Stomach smooth muscle (tissue), 2 donors: Measurements from ENCODE around the gene NEO1.

Source experiments
- H3K27ac ChIP-seq: one replicate; pipeline ENCODE4 v1.7.0; 2013; ENCODE audit warnings: mild to moderate bottlenecking, low read length, inconsistent platforms
- H3K27me3 ChIP-seq, 2 donors: one replicate each; pipeline ENCODE4 v1.7.0; 2013; ENCODE audit warnings: low read length in 2 of 2; ENCODE audit not compliant: insufficient read depth in 2 of 2, control insufficient read depth in 1 of 2
- H3K36me3 ChIP-seq, 2 donors: one replicate each; pipeline ENCODE4 v1.7.0; 2013; ENCODE audit warnings: low read length in 2 of 2; ENCODE audit not compliant: control insufficient read depth in 2 of 2, insufficient read depth in 2 of 2
- H3K4me1 ChIP-seq: one replicate; pipeline ENCODE4 v1.7.0; 2013; ENCODE audit warnings: low read length; ENCODE audit not compliant: control insufficient read depth, insufficient read depth
- H3K4me3 ChIP-seq, 2 donors: one replicate each; pipeline ENCODE4 v1.7.0; 2013; ENCODE audit warnings: low read length in 2 of 2
- H3K9ac ChIP-seq, 2 donors: one replicate each; pipeline ENCODE4 v1.7.0; 2013; ENCODE audit warnings: low read length in 2 of 2, mild to moderate bottlenecking in 1 of 2
- H3K9me3 ChIP-seq, 2 donors: one replicate each; pipeline ENCODE4 v1.7.0; 2013; ENCODE audit warnings: low read length in 2 of 2; ENCODE audit not compliant: control insufficient read depth in 2 of 2
- donor health status: healthy.
- donor health status: Pancreatic carcinoma.

The NEO1 gene

DNA sequence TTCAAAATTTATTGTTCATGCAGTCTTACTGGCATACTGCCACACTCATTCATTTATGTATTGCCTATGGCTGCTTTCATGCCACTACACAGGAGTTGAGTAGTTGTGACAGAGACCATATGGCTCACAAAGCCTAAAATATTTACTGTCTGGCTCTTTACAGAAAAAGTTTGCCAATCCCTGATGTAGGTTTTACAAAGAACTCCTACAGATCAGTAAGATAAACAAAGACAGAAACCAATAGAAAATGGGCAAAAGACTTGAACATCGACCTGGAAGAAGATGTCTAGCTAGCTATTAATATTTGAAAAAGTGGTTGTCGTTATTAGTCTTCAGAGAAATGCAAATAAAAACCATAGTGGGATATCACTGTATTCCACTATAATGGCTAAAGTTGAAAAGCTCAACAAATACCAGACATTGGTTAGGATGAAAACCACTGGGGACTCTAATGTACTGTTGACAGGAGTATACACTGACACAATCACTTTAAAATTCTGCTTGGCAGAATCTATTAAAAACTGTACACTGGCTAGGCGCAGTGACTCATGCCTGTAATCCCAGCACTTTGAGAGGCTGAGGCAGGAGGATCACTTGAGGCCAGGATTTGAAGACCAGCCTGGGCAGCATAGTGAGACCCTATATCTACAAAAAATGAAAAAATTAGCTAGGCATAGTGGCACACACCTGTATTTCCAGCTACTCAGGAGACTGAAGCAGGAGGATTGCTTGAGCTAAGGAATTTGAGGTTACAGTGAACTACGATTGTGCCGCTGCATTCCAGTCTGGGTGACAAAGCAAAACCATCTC lies 87.7 kb downstream of the NEO1 start:
- no peaks in the 10 kb centered on the region for H3K4me1 ChIP-seq
- H3K27me3 ChIP-seq = no peaks in the 10 kb centered on the region
- H3K9me3 ChIP-seq = no peaks in the 10 kb centered on the region
- peaks cover 0 to 4% of the 10 kb centered on the region in 2 donors for H3K36me3 ChIP-seq
- H3K4me3 ChIP-seq = no peak overlapping the region
- no peak overlapping the region for H3K27ac ChIP-seq
- no peak overlapping the region for H3K9ac ChIP-seq

DNA sequence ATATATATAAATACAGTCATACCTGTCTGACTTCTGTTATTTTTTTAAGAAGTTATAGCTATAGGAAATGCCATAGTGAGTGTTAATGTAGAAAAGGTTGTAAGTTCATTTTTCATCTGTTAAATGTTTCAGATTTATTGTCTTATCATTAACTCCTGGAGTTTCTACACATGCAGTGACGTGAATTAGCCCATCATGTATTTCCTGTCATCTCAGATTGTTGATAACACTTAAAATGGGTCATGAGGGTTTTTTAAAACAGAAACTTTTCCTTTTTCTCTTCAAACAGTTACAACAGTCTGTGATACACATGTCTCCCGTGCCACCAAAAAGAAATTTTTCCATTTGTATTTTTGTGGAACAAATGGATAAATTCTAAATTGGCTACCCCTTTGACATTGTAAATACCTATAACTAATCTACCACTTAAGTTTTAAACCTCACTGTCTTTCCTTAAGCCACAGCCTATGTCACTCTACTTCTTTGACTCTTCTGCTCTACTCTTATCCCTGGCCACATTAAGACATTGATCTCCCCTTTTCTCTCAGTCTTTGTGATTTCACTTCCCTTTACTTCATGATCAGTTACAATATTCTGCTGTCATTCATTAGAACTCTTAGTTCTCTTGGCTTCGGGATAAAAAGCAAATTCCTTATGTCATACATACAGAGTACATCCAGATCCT lies 89.1 kb downstream of the NEO1 start:
- no peak overlapping the region for H3K27ac ChIP-seq
- H3K4me3 ChIP-seq = no peak overlapping the region
- H3K27me3 ChIP-seq = no peaks in the 10 kb centered on the region
- H3K36me3 ChIP-seq = peaks cover 0 to 4% of the 10 kb centered on the region in 2 donors
- no peaks in the 10 kb centered on the region for H3K9me3 ChIP-seq
- H3K4me1 ChIP-seq = no peaks in the 10 kb centered on the region
- H3K9ac ChIP-seq = no peak overlapping the region

- no peak overlapping the region for H3K27ac ChIP-seq
- no peaks in the 10 kb centered on the region for H3K36me3 ChIP-seq
- no peak overlapping the region for H3K9ac ChIP-seq
- H3K4me1 ChIP-seq = no peaks in the 10 kb centered on the region
- no peak overlapping the region for H3K4me3 ChIP-seq
- no peaks in the 10 kb centered on the region for H3K27me3 ChIP-seq
- no peaks in the 10 kb centered on the region for H3K9me3 ChIP-seq
Observed at GRCh38 chr15:73142802-73143762, 90.8 kb downstream of the NEO1 start.

- Histone ChIP-seq H3K9me3 (no peaks in the 10 kb centered on the region), H3K27ac (no peak overlapping the region), H3K4me1 (no peaks in the 10 kb centered on the region), H3K36me3 (no peaks in the 10 kb centered on the region), H3K27me3 (no peaks in the 10 kb centered on the region), H3K4me3 (no peak overlapping the region), H3K9ac (no peak overlapping the region)
Observed at GRCh38 chr15:73143763-73144155, 91.5 kb downstream of the NEO1 start.

DNA sequence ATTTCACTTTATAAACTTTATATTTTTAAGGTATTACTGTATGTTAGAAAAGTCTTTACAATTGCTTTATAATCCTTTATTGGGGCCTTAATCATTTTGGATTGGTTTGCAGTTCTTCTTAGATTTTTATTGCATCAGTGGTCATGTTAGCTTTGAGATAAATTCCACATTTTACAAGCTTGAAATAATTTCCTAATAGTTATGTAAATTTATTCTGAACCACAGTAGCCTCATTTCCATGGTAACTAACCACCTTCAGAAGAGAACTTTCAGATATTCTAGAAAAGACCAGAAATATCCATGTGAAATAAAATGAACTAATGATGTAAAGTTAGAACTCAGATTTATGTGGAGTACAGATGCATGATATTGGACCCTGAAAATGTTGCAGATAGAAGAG lies 94.2 kb downstream of the NEO1 start:
- no peak overlapping the region for H3K27ac ChIP-seq
- no peak overlapping the region for H3K9ac ChIP-seq
- H3K4me3 ChIP-seq = no peak overlapping the region
- no peaks in the 10 kb centered on the region for H3K9me3 ChIP-seq
- H3K4me1 ChIP-seq = no peaks in the 10 kb centered on the region
- no peaks in the 10 kb centered on the region for H3K27me3 ChIP-seq
- H3K36me3 ChIP-seq = no peaks in the 10 kb centered on the region

GRCh38 chr15:73150831-73151230 lies 98.6 kb downstream of the NEO1 start:
- Histone ChIP-seq H3K27me3 (no peaks in the 10 kb centered on the region), H3K4me3 (no peak overlapping the region), H3K4me1 (no peaks in the 10 kb centered on the region), H3K36me3 (no peaks in the 10 kb centered on the region), H3K9me3 (peaks cover 0 to 4% of the 10 kb centered on the region in 2 donors), H3K9ac (no peak overlapping the region), H3K27ac (no peak overlapping the region)

DNA sequence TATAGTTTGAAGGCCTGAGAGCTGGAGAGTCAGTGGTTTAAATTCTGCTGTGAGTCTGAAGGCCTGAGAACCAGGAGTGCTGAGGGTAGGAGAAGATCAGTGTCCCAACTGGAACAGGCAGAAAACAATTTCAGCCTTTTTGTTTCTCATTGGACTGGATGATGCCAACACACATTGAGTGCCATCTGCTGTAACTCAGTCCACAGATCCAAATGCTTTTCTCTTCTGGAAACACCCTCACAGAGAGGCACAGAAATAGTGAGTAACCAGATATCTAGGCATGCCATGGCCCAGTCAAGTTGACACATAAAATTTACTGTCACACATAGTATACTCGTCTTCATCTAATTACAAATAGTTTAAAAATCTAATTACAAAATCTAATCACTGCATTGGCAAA lies 100.8 kb downstream of the NEO1 start:
- H3K4me1 ChIP-seq = no peaks in the 10 kb centered on the region
- H3K9ac ChIP-seq = no peak overlapping the region
- H3K36me3 ChIP-seq = no peaks in the 10 kb centered on the region
- no peak overlapping the region for H3K27ac ChIP-seq
- H3K27me3 ChIP-seq = no peaks in the 10 kb centered on the region
- no peak overlapping the region for H3K4me3 ChIP-seq
- H3K9me3 ChIP-seq = peaks cover 0 to 4% of the 10 kb centered on the region in 2 donors

GRCh38 chr15:73153447-73153846 lies 101.2 kb downstream of the NEO1 start:
- Histone ChIP-seq H3K9me3 (peaks cover 0 to 4% of the 10 kb centered on the region in 2 donors), H3K4me3 (no peak overlapping the region), H3K4me1 (no peaks in the 10 kb centered on the region), H3K27me3 (no peaks in the 10 kb centered on the region), H3K9ac (no peak overlapping the region), H3K36me3 (no peaks in the 10 kb centered on the region), H3K27ac (no peak overlapping the region)

DNA sequence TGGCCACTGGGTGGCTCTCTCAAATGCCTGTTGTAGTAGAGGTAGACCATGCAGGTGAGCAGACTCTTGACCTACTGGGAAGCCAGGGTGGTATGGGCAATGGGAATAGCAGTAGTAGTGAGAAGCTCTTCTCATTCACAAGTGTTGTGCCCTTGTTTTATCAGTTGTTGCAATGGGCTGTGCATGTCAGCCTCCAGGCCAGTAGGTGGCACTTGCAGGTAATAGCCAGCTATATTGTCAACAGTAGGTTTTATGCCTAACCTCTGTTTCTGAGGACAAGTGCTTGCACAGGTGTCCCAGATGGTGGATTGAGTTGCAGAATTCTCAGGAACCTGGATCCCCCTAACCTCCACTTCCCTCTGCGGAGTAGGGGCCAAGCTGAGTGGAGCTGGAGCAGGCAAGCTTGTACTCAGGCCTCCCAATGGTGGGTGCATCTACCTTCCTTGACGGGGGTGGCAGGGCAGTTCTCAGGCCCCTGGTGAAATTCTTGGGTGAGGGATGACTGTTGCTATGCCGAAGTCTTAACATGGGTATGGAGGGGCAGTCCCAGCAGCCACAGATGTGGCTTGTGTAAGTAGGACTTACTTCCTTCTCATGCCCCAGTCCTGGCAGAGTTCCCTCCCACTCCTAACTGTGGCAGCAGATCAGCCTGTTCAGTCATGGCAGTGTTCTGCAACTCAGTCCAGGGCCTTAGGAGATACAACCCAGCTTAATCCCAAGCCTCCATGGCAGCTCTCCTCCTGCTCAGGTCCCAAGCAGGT lies 104.3 kb downstream of the NEO1 start:
- H3K9me3 ChIP-seq = peaks cover 0 to 4% of the 10 kb centered on the region in 2 donors
- no peak overlapping the region for H3K27ac ChIP-seq
- no peak overlapping the region for H3K4me3 ChIP-seq
- H3K4me1 ChIP-seq = no peaks in the 10 kb centered on the region
- H3K27me3 ChIP-seq = no peaks in the 10 kb centered on the region
- H3K36me3 ChIP-seq = no peaks in the 10 kb centered on the region
- H3K9ac ChIP-seq = no peak overlapping the region

DNA sequence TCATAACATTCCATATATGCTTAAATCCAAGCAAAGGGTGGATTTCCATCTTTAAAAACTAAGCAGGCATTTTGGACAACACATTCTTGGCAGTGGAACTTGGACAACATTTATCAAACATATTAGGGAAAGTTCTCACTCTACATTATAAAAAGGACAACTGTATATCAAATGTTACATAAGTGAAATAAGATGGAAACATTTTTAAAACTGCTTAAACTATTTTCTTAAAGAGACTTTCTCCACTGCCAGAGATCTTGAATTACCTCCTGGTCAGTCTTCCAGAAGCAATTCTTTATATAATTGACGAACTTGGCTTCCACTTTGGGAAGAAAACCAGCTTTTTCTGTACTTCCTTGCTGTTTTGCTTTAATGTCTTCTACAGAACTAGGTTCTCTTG lies 109.3 kb downstream of the NEO1 start:
- no peak overlapping the region for H3K27ac ChIP-seq
- peaks cover 4% of the 10 kb centered on the region for H3K4me1 ChIP-seq
- peaks cover 0 to 3% of the 10 kb centered on the region in 2 donors for H3K36me3 ChIP-seq
- no peaks in the 10 kb centered on the region for H3K27me3 ChIP-seq
- H3K9ac ChIP-seq = no peak overlapping the region
- no peak overlapping the region for H3K4me3 ChIP-seq
- H3K9me3 ChIP-seq = peaks cover 0 to 4% of the 10 kb centered on the region in 2 donors
